SK-N-SH (cell line): ENCODE results near the gene STIM1. TPM values are rescaled to one million over a fixed set of nuclear protein-coding genes. Genes with fewer than 3 reads are reported as not detected.

Experiments
- CTCF ChIA-PET: fragments of 300-600, 350-600 bp; formaldehyde crosslinking; extraction: SDS; loops from one replicate; lab custom pipeline; 2021; lab: Yijun Ruan, JAX
- POLR2A ChIA-PET: fragments of 350-600 bp; sonication (Branson Sonifier 250); formaldehyde crosslinking; extraction: SDS; loops from one replicate; lab custom pipeline; 2020; ENCODE audit warnings: antibody characterized with exemption, inconsistent platforms; lab: Yijun Ruan, JAX
- DNase-seq: peaks from one replicate; pipeline ENCODE4 v3.0.0; 2012
- H2AFZ ChIP-seq: fragments of 200-600 bp; sonication (generic); 2 replicates; pipeline ENCODE4 v1.8.1; 2016; ENCODE audit warnings: antibody characterized with exemption, mild to moderate bottlenecking, low read depth
- H3F3A ChIP-seq: fragments of 200-600 bp; sonication (generic); replicated peaks from 2 replicates; pipeline ENCODE3; 2016; ENCODE audit warnings: antibody characterized with exemption, mild to moderate bottlenecking; ENCODE audit not compliant: insufficient read depth
- H3K27ac ChIP-seq, 2 experiments: fragments of 200-500 bp in 1 of 2; fragments of 200-600 bp in 1 of 2; sonication (Bioruptor generic) in 1 of 2; sonication (generic), shearing (Covaris generic) in 1 of 2; 2 replicates each; pipeline versions ENCODE4 v1.5.1 to v1.6.1; 2014 to 2016; ENCODE audit warnings: low read depth in 2 of 2, inconsistent platforms in 1 of 2, low read length in 1 of 2, mild to moderate bottlenecking in 1 of 2, mixed read lengths in 1 of 2
- H3K27me3 ChIP-seq: fragments of 200-600 bp; sonication (generic), shearing (Covaris generic); 2 replicates; pipeline ENCODE4 v1.6.1; 2016; ENCODE audit warnings: mixed run types; ENCODE audit not compliant: insufficient read depth
- H3K36me3 ChIP-seq, 2 experiments: fragments of 200-500 bp in 1 of 2; fragments of 200-600 bp in 1 of 2; sonication (Bioruptor generic) in 1 of 2; sonication (generic) in 1 of 2; replicated peaks in 1 of 2; 2 replicates each; pipeline versions ENCODE3 to v1.5.1; 2014 to 2016; ENCODE audit warnings: low read length in 1 of 2, mild to moderate bottlenecking in 1 of 2; ENCODE audit not compliant: insufficient read depth in 2 of 2, control insufficient read depth in 1 of 2
- H3K4me1 ChIP-seq, 2 experiments: fragments of 200-500 bp in 1 of 2; fragments of 200-600 bp in 1 of 2; sonication (Bioruptor generic) in 1 of 2; sonication (generic), shearing (Covaris generic) in 1 of 2; 2 replicates each; pipeline versions ENCODE4 v1.5.1 to v1.6.1; 2014 to 2016; ENCODE audit warnings: low read depth in 1 of 2, low read length in 1 of 2, mixed run types in 1 of 2; ENCODE audit not compliant: insufficient read depth in 2 of 2, control insufficient read depth in 1 of 2
- H3K4me2 ChIP-seq: fragments of 200-600 bp; sonication (generic), shearing (Covaris generic); 2 replicates; pipeline ENCODE4 v1.6.1; 2017; ENCODE audit warnings: mixed run types
- H3K4me3 ChIP-seq, 2 experiments: fragments of 200-500 bp in 1 of 2; fragments of 200-600 bp in 1 of 2; sonication (Bioruptor generic) in 1 of 2; sonication (generic), shearing (Covaris generic) in 1 of 2; 2 replicates each; pipeline versions ENCODE4 v1.5.1 to v1.8.1; 2014 to 2016; ENCODE audit warnings: low read depth in 2 of 2, inconsistent platforms in 1 of 2, low read length in 1 of 2, mild to moderate bottlenecking in 1 of 2, mixed read lengths in 1 of 2, moderate library complexity in 1 of 2
- H3K79me2 ChIP-seq: fragments of 200-600 bp; sonication (generic); 2 replicates; pipeline ENCODE4 v1.8.1; 2017; ENCODE audit warnings: mild to moderate bottlenecking; ENCODE audit not compliant: insufficient read depth
- H3K9ac ChIP-seq: fragments of 200-600 bp; sonication (generic); 2 replicates; pipeline ENCODE4 v1.6.1; 2017; ENCODE audit warnings: mixed run types
- H3K9me2 ChIP-seq: fragments of 200-600 bp; sonication (generic); 2 replicates; pipeline ENCODE4 v1.6.1; 2017; ENCODE audit warnings: mixed run types
- H3K9me3 ChIP-seq: fragments of 200-600 bp; sonication (generic); 2 replicates; pipeline ENCODE4 v1.6.1; 2017; ENCODE audit warnings: mixed run types, mild to moderate bottlenecking, moderate library complexity
- H4K20me1 ChIP-seq: fragments of 200-600 bp; sonication (generic); 2 replicates; pipeline ENCODE4 v1.6.1; 2017; ENCODE audit warnings: mild to moderate bottlenecking, mixed run types; ENCODE audit not compliant: insufficient read depth
- CHD2 ChIP-seq: fragments of 150-350 bp; IDR thresholded peaks from 2 replicates; pipeline ENCODE4 v1.6.1; 2018; ENCODE audit warnings: low read length; ENCODE audit not compliant: partially characterized antibody
- EP300 ChIP-seq, 2 experiments: IDR thresholded peaks; 2 replicates each; pipeline versions ENCODE4 v1.4.0 to v1.6.1; 2012; ENCODE audit warnings: borderline replicate concordance in 1 of 2, low read depth in 1 of 2, low read length in 1 of 2
- FOSL2 ChIP-seq: IDR thresholded peaks from 2 replicates; pipeline ENCODE4 v1.4.0; 2012; ENCODE audit warnings: low read depth, mild to moderate bottlenecking, moderate library complexity, borderline replicate concordance
- FOXM1 ChIP-seq: IDR thresholded peaks from 2 replicates; pipeline ENCODE4 v1.4.0; 2012; ENCODE audit warnings: low read depth, mild to moderate bottlenecking
- IRF3 ChIP-seq: fragments of 150-350 bp; IDR thresholded peaks from 2 replicates; pipeline ENCODE4 v1.6.1; 2016; ENCODE audit warnings: mild to moderate bottlenecking, low read depth, low read length
- JUND ChIP-seq: IDR thresholded peaks from 2 replicates; pipeline ENCODE4 v1.4.0; 2012
- MEF2A ChIP-seq: IDR thresholded peaks from 2 replicates; pipeline ENCODE4 v1.4.0; 2012; ENCODE audit warnings: low read depth, borderline replicate concordance
- MXI1 ChIP-seq: IDR thresholded peaks from 2 replicates; pipeline ENCODE4 v1.6.1; 2012; ENCODE audit warnings: mild to moderate bottlenecking, low read depth, low read length, improper control_type of control experiment
- NFIC ChIP-seq: IDR thresholded peaks from 2 replicates; pipeline ENCODE4 v1.4.0; 2012; ENCODE audit warnings: borderline replicate concordance
- POLR2AphosphoS5 ChIP-seq: IDR thresholded peaks from 2 replicates; pipeline ENCODE4 v1.6.1; 2012; ENCODE audit warnings: low read depth, low read length
- RCOR1 ChIP-seq: fragments of 150-350 bp; IDR thresholded peaks from 2 replicates; pipeline ENCODE4 v1.6.1; 2017; ENCODE audit warnings: antibody characterized with exemption, low read length
- RFX5 ChIP-seq: IDR thresholded peaks from 2 replicates; pipeline ENCODE4 v1.6.1; 2012; ENCODE audit warnings: mild to moderate bottlenecking, improper control_type of control experiment, low read length
- RXRA ChIP-seq: IDR thresholded peaks from 2 replicates; pipeline ENCODE4 v1.4.0; 2012; ENCODE audit warnings: low read depth, mild to moderate bottlenecking, borderline replicate concordance
- SIN3A ChIP-seq: IDR thresholded peaks from 2 replicates; pipeline ENCODE4 v1.6.1; 2012; ENCODE audit warnings: low read depth, mild to moderate bottlenecking, low read length, moderate library complexity, borderline replicate concordance
- SMC3 ChIP-seq: IDR thresholded peaks from 2 replicates; pipeline ENCODE4 v1.6.1; 2012; ENCODE audit warnings: low read depth, low read length, improper control_type of control experiment
- TAF1 ChIP-seq: IDR thresholded peaks from 2 replicates; pipeline ENCODE4 v1.6.1; 2012; ENCODE audit warnings: low read depth, mild to moderate bottlenecking, low read length, moderate library complexity, borderline replicate concordance
- USF1 ChIP-seq: IDR thresholded peaks from 2 replicates; pipeline ENCODE4 v1.4.0; 2012; ENCODE audit warnings: low read depth, borderline replicate concordance
- WGBS: methylation state at CpG from one replicate; pipeline ENCODE4 v1.1.6; 2017; ENCODE audit warnings: low lambda C conversion rate; 5-methylcytosine and 5-hydroxymethylcytosine counted together
- polyA plus RNA-seq, 3 experiments: library from polyadenylated mRNA; depleted of rRNA; stranded (reverse); fragments of >200 nt; gene quantifications; 2 replicates each; pipeline ENCODE4 v1.2.3, GENCODE V29; 2012
- TF ChIP-seq, protein P1 (sequence below): IDR thresholded peaks from 2 replicates; pipeline ENCODE4; 2012
- TF ChIP-seq, protein P2 (sequence below): fragments of 150-350 bp; IDR thresholded peaks from 2 replicates; pipeline ENCODE4 v1.6.1; 2017; ENCODE audit warnings: antibody characterized with exemption, low read length, low read depth, borderline replicate concordance

Gene STIM1
- polyA plus RNA-seq, 1 of the 3 experiments (the other 2 are of a cell fraction) = 29.5 TPM

GRCh38 chr11:4065601-4066377, 210.3 kb downstream of the STIM1 start:
- no peaks in the 10 kb centered on the region for H3K27me3 ChIP-seq
- H3F3A ChIP-seq = no peaks in the 10 kb centered on the region
- peak overlapping the region in 1 of 2 experiments; percentile 35; a peak in 2 of 4 replicates for H3K27ac ChIP-seq
- peaks cover 5 to 22% of the 10 kb centered on the region in 2 experiments; a peak in 3 of 4 replicates for H3K4me1 ChIP-seq
- POLR2A ChIA-PET = no interaction called here
- no peaks in the 10 kb centered on the region for H3K9me2 ChIP-seq
- CTCF ChIA-PET = interaction anchor here (0.8 to 13.1 kb wide), 5 partner anchors 8 to 214 kb away, joined by 3 to 636 read pairs (median 5); partner anchors contain the start of gene STIM1
- no peaks in the 10 kb centered on the region for H3K9me3 ChIP-seq
- TF ChIP-seq, protein P1, sequence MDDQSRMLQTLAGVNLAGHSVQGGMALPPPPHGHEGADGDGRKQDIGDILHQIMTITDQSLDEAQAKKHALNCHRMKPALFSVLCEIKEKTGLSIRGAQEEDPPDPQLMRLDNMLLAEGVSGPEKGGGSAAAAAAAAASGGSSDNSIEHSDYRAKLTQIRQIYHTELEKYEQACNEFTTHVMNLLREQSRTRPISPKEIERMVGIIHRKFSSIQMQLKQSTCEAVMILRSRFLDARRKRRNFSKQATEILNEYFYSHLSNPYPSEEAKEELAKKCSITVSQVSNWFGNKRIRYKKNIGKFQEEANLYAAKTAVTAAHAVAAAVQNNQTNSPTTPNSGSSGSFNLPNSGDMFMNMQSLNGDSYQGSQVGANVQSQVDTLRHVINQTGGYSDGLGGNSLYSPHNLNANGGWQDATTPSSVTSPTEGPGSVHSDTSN = no peak
- TF ChIP-seq JUND = no peak
- no peak for TF ChIP-seq MXI1
- TF ChIP-seq FOSL2 = no peak
- TF ChIP-seq USF1 = no peak
- TF ChIP-seq RFX5 = no peak
- no peak for TF ChIP-seq IRF3
- TF ChIP-seq CHD2 = no peak
- TF ChIP-seq MEF2A = no peak
- no peak for TF ChIP-seq FOXM1
- TF ChIP-seq SIN3A = no peak
- TF ChIP-seq, protein P2, sequence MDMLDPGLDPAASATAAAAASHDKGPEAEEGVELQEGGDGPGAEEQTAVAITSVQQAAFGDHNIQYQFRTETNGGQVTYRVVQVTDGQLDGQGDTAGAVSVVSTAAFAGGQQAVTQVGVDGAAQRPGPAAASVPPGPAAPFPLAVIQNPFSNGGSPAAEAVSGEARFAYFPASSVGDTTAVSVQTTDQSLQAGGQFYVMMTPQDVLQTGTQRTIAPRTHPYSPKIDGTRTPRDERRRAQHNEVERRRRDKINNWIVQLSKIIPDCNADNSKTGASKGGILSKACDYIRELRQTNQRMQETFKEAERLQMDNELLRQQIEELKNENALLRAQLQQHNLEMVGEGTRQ = no peak
- no peaks in the 10 kb centered on the region for H3K79me2 ChIP-seq
- H3K4me3 ChIP-seq = no peak overlapping the region
- 76% methylated on average over 2 of the region's 2 CpGs for WGBS
- H3K9ac ChIP-seq = no peak overlapping the region
- no peaks in the 10 kb centered on the region for H4K20me1 ChIP-seq
- H3K36me3 ChIP-seq = peaks cover 0 to 3% of the 10 kb centered on the region in 2 experiments
- no peak overlapping the region for H2AFZ ChIP-seq
- no peak overlapping the region for H3K4me2 ChIP-seq
- DNase-seq = no peak

GRCh38 chr11:4066910-4067309, 211.4 kb downstream of the STIM1 start:
- DNase-seq = no peak
- Histone ChIP-seq H3K4me3 (no peak overlapping the region), H3K9ac (no peak overlapping the region), H3K4me2 (no peak overlapping the region), H3K36me3 (no peaks in the 10 kb centered on the region), H3K79me2 (no peaks in the 10 kb centered on the region), H2AFZ (no peak overlapping the region), H4K20me1 (no peaks in the 10 kb centered on the region), H3K27ac (no peak overlapping the region), H3F3A (no peaks in the 10 kb centered on the region), H3K9me2 (no peaks in the 10 kb centered on the region), H3K27me3 (no peaks in the 10 kb centered on the region), H3K9me3 (no peaks in the 10 kb centered on the region), H3K4me1 (peaks cover 5 to 25% of the 10 kb centered on the region in 2 experiments; a peak in 3 of 4 replicates)
- ChIA-PET CTCF (interaction anchor here (1.0 to 13.1 kb wide), 5 partner anchors 26 to 225 kb away, joined by 3 to 636 read pairs (median 5); partner anchors contain the start of gene STIM1), POLR2A (no interaction called here)
- 86% methylated on average over 5 of the region's 5 CpGs for whole genome bisulfite sequencing
- no peak for TF ChIP-seq RCOR1
- TF ChIP-seq SMC3 = no peak
- no peak for TF ChIP-seq POLR2AphosphoS5
- TF ChIP-seq CHD2 = no peak
- TF ChIP-seq NFIC = no peak
- TF ChIP-seq TAF1 = no peak
- no peak for TF ChIP-seq RXRA
- TF ChIP-seq EP300 (IDR thresholded peaks at IDR 0.05; ENCODE audit: borderline replicate concordance in 1 of 2, low read depth in 1 of 2, low read length in 1 of 2) = no peak
- no peak for TF ChIP-seq FOSL2
- TF ChIP-seq MEF2A = no peak
- TF ChIP-seq FOXM1 = no peak
